ENCODE data around the gene ASH1L.
"Not testable (repeated sequence)": the region's sequence is repeated elsewhere in the genome, so short reads cannot be mapped to it uniquely, and the experiment has no call there.

The ASH1L gene

DNA sequence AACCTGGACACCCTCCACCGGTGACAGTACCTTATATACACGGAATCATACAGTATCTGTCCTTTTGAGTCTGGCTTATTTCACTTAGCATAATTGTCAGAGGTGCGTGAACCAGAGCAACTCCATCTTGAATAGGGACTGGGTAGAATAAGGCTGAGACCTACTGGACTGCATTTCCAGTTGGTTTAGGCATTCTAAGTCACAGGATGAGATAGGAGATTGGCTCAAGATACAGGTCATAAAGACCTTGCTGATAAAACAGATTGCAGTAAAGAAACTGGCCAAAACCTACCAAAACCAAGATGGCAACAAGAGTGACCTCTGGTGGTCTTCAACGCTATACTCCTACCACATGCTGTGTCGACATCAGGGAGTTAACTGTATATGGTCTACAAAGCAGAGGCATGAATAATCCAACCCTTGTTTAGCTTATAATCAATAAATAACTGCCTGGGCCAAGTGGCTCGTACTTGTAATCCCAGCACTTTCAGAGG lies 255.3 kb downstream of the ASH1L start:
- DNase-seq (ENCODE audit: low read depth), result no peak

DNA sequence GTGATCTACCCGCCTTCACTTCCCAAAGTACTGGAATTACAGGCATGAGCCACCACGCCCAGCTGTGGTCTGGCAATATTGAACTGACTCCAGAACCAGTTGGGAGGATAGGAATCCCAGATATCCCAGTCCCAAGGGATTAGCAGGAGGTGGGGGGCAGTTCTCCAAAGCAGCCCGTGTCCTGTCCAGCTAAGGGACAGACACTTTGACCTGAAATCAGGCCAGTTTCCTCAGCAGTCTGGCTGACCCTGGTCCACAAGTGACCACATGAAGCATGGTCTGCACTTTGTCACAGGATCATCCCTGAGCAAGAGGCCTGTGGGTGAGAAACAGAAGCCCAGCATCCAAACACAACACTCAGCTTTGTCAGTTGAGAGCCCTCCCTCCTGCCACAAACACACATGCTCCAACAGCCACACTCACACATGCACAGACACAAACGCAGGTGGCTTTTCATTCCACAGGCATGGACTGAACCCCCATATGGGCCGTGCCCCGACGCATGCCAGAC lies 256.7 kb downstream of the ASH1L start:
- no peak for DNase-seq (ENCODE audit: low read depth)

DNA sequence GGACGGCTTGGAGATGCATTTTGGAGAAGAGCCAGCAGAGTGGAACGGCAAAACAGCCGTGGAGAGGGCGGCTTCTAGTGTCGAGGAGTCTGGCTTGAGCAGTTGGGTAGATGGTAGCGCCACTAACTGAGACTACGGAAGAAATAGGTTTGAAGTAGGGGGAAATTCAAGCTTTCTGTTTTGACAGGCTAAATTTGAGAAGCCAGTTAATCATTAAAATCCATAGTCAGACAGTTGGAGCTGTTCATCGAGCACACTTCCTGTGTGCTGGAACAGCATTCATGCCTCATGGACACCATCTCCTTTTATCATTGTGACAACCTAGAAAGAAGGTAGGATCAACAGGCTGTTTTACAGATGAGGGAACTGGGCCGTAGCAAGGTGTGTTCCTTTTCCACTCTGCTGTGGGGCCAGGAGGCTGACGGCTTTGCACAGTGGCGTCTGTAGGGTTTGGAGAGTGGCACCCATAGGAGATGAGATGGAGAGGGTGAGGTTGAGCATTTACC lies 258.0 kb downstream of the ASH1L start:
- no peak for DNase-seq (ENCODE audit: low read depth)

DNA sequence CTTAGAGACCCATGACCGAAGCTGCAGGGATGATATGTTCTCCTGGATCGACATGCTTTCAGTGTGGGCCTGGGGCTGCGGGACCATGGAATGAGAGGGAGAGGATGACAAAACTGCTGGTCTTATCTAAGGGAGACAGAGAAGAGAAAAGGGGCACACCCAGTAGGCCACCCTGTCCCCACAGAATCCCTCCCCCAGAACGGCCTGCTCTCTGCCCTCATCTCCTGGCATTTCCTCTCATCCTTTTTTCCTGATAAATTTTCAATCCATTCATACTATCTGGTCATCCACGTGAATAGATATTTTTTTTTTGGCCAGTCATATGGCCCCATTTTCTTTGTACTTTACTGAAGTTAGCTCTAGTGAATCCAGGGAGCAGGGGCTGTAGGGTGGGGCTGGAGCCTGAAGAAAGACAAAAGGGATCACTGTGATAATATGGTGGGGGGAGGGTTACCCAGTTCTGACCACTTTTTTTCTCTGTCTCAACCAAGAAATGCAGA lies 261.2 kb downstream of the ASH1L start, which contains the start of gene PKLR:
Gene PKLR (minus strand): TSS at position 97 of the 500 bp plus-strand sequence. CDS start 43 bp downstream, at position 54.
- DNase-seq (ENCODE audit: low read depth), result no peak

DNA sequence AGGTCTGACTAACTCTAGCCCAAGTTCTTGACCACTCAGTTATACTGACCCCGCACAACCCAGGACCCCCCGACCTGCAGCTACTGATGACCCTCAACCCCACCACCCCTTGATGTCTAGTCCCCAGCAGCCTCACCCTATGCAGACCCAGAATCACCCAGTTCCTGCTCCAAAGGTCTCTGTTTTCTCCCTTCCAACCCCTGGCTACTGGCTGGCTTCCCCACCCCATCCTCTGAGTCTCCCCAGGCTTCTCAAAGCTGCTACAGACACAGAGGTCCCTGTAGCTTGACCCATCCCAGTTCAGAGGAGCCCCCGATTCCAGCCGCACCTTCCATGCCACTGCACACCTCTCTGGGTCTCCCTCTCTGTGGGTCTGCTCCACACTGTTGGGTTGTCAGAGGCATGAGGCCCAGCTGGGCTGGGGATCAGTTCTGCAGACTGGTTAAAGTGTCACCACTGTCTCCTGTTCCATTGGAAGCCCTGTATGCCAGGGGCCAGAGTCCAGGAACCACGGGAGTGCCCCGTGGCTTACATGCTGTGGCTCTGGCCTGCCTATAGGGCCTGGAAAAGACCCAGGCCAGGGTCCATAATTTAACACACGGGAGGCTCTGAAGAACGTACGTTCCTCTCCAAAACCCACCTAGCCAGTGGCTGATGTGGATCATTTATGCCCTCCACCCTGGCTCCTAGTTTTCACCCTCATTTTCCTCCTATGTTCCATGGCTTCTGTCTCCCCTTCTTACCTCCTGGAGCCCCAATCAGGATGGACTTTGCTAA lies 261.9 kb downstream of the ASH1L start:
- DNase-seq (ENCODE audit: low read depth), result no peak

DNA sequence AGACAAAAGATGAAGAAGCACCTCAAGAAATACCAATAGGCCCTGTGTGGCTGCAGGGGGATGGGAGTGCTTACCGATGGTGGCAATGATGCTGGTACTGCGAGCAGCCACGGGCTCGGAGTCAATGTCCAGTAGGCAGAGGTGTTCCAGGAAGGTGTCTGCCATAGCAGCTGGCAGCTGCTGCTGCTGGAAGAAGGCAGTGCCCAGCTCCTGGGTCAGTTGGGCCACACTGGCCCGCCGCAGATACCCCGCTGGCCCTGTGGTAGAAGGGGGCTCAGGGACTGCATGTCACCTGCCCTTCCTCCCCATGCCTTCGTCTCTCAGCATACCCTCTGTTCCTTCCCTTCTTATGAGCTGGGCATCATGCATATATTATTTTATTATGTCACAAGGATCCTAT lies 262.6 kb downstream of the ASH1L start:
- no peak for DNase-seq (ENCODE audit: low read depth)

DNA sequence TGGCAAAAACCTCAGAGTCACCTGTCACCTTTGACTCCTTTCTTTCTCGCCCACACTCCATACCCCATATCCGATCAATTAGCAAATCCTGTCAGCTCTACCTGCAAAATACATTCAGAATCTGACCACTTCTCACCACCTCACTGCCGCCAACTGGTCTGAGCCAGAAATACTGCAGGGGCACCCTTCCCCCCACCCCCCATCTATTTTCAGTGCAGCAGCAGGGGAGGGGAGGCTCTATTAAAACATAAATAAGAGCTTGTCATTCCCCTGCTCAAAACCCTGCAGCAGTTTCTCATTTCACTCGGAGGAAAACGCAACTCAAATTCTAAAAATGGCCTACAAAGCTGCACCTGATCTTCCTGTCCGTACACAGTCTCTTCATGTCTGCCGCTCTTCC lies 265.2 kb downstream of the ASH1L start:
- DNase-seq (ENCODE audit: low read depth), result no peak

GRCh38 chr1:155296661-155297060 lies 265.9 kb downstream of the ASH1L start:
- DNase-seq (ENCODE audit: low read depth), result no peak

DNA sequence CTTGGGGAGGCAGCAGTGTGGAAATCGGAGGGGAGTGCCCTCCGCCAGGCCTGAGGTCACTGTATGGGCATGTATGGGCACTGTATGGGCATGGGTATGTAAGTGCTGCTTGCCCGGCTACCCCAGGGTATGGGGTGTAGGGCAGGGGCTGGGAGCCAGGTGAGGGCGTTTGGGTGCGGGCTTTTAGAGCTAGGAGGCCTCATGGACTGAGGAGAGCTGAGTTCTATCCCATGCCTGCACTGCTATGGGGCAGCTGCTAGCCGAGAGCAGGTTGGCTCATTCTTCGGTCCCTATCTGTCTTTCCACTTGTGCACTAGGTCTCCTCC lies 266.7 kb downstream of the ASH1L start:
- no peak for DNase-seq (ENCODE audit: low read depth)

GRCh38 chr1:155295183-155295941 lies 267.2 kb downstream of the ASH1L start:
- DNase-seq (ENCODE audit: low read depth), result no peak

DNA sequence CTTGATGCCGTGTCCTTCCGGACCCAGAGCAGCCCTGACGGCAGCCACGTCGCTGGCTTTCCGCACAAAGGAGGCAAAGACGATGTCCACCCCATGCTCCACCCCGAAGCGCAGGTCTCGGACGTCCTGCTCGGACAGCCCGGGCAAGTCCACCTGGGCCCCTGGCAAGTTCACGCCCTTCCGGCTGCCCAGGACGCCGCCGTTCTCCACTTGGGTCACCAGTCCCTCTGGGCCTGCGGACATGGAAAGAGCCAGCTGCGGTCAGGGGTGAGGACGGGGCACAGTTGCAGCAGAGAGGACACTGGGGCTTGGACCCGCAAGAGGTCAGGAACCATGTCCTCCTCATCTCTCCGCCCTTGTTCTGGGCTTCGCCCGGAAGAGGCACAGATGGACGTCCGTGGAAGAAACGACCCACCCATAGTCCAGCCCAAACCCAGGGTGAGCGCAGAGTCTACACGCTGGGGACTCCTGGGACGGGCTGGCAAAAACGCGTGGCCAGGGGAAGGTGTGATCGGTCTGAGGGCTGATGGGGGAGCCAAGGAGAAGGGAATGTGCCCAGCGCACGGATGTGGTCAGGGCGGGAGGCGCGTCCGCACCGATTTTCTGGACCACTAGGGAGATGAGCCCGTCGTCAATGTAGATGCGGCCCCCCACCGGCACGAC lies 268.0 kb downstream of the ASH1L start:
- DNase-seq (ENCODE audit: low read depth), result no peak

GRCh38 chr1:155293086-155293749 lies 269.4 kb downstream of the ASH1L start:
- DNase-seq (ENCODE audit: low read depth), result no peak

DNA sequence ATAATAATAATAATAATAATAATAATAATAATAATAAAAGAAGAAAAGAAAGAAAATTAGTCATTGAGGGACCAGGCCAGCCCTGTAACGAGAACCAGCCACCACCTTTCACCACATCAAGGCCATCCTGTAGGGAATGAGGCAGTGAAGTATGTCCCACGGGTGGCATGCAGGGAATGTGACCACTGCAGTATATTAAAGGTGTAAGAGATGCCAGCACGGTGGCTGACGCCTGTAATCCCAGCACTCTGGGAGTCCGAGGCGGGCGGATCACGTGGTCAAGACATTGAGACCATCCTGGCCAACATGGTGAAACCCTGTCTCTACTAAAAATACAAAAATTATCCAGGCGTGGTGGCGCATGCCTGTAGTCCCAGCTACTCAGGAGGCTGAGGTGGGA lies 271.6 kb downstream of the ASH1L start:
- not testable (repeated sequence) for DNase-seq (ENCODE audit: low read depth)

- DNase-seq (ENCODE audit: low read depth), result no peak
Observed at GRCh38 chr1:155287987-155288543, 274.5 kb downstream of the ASH1L start.

DNA sequence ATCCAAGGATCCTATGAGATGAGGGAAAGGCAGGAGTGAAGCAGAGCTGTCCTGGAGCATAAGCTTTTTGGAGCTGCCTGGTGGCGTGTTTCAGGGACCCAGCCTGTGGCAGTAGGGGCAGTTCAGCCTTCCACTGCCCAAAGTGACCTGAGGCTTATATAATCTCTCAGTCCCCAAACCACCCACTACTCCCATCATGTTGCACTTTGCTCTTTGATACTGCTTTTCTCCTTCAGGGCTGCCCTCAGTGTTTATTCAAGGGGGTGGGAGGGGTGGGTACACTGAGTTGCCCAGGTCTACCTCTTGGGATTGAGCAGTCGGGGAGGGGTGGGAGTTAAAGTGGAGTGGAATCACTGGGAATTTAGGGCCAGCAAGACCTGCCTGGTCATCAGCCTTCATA lies 276.1 kb downstream of the ASH1L start:
- DNase-seq (ENCODE audit: low read depth), result no peak

GRCh38 chr1:155285631-155286044 lies 277.0 kb downstream of the ASH1L start:
- DNase-seq (ENCODE audit: low read depth), result no peak
